GM23248 (cell line): ENCODE data around the gene CPA5. TPM values are rescaled to one million over a fixed set of nuclear protein-coding genes. Genes with fewer than 3 reads are reported as not detected.

ENCODE experiments used
- DNase-seq: peaks from one replicate; pipeline ENCODE4 v3.0.0-alpha.2; 2015
- H2AFZ ChIP-seq: fragments of 200-600 bp; sonication (generic); 2 replicates; pipeline ENCODE4 v1.6.1; 2016; ENCODE audit warnings: antibody characterized with exemption
- H3F3A ChIP-seq: fragments of 200-600 bp; sonication (generic); 2 replicates; pipeline ENCODE4 v1.6.1; 2016; ENCODE audit warnings: mild to moderate bottlenecking, antibody characterized with exemption, mixed run types; ENCODE audit not compliant: insufficient read depth
- H3K27ac ChIP-seq: fragments of 200-600 bp; sonication (generic); 2 replicates; pipeline ENCODE4 v1.5.1; 2016; ENCODE audit warnings: mild to moderate bottlenecking
- H3K27me3 ChIP-seq: fragments of 200-600 bp; sonication (generic); replicated peaks from 2 replicates; pipeline ENCODE4 v1.6.1; 2016; ENCODE audit warnings: mild to moderate bottlenecking; ENCODE audit not compliant: insufficient read depth
- H3K36me3 ChIP-seq: fragments of 200-600 bp; sonication (generic); 2 replicates; pipeline ENCODE4 v1.6.1; 2016; ENCODE audit warnings: low read depth, mild to moderate bottlenecking
- H3K4me1 ChIP-seq: fragments of 200-600 bp; sonication (generic); 2 replicates; pipeline ENCODE4 v1.6.1; 2016; ENCODE audit warnings: mild to moderate bottlenecking; ENCODE audit not compliant: insufficient read depth
- H3K4me2 ChIP-seq: fragments of 200-600 bp; sonication (generic); one replicate; pipeline ENCODE4 v1.6.1; 2016; ENCODE audit warnings: mild to moderate bottlenecking; ENCODE audit not compliant: unreplicated experiment
- H3K4me3 ChIP-seq: fragments of 200-600 bp; sonication (generic); 2 replicates; pipeline ENCODE4 v1.5.1; 2016; ENCODE audit warnings: mild to moderate bottlenecking
- H3K79me2 ChIP-seq: fragments of 200-600 bp; sonication (generic); 2 replicates; pipeline ENCODE4 v1.6.1; 2016; ENCODE audit warnings: mild to moderate bottlenecking; ENCODE audit not compliant: insufficient read depth
- H3K9ac ChIP-seq: fragments of 200-600 bp; sonication (generic); 2 replicates; pipeline ENCODE4 v1.6.1; 2016; ENCODE audit warnings: mild to moderate bottlenecking
- H3K9me2 ChIP-seq: fragments of 200-600 bp; sonication (generic); 2 replicates; pipeline ENCODE4 v1.6.1; 2016; ENCODE audit warnings: mixed run types, mild to moderate bottlenecking, moderate library complexity; ENCODE audit not compliant: insufficient read depth
- H3K9me3 ChIP-seq: fragments of 200-600 bp; sonication (generic); one replicate; pipeline ENCODE4 v1.6.1; 2017; ENCODE audit warnings: low read depth
- H4K20me1 ChIP-seq: fragments of 200-600 bp; sonication (generic); 2 replicates; pipeline ENCODE4 v1.6.0; 2016; ENCODE audit not compliant: insufficient read depth
- EZH2 ChIP-seq: fragments of 200-600 bp; sonication (generic); IDR thresholded peaks from 2 replicates; pipeline ENCODE4 v1.6.1; 2018; ENCODE audit warnings: antibody characterized with exemption, mild to moderate bottlenecking; ENCODE audit not compliant: insufficient read depth, poor library complexity, severe bottlenecking
- EZH2phosphoT487 ChIP-seq: fragments of 200-600 bp; sonication (generic); IDR thresholded peaks from 2 replicates; pipeline ENCODE4 v1.6.1; 2018; ENCODE audit warnings: antibody characterized with exemption, moderate library complexity, mild to moderate bottlenecking, low read depth; ENCODE audit not compliant: insufficient read depth
- WGBS, 2 experiments: methylation state at CpG; one replicate each; pipeline ENCODE4 v1.1.6; 2015 to 2017; ENCODE audit warnings: low lambda C conversion rate in 2 of 2, low coverage in 1 of 2; ENCODE audit errors: missing lambda C conversion rate in 2 of 2; 5-methylcytosine and 5-hydroxymethylcytosine counted together
- in situ Hi-C: fragments of 300-500 bp; cut with MboI; formaldehyde crosslinking; loops from 2 replicates; pipeline ENCODE4 v1.15.0; 2020
- polyA plus RNA-seq: library from polyadenylated mRNA; unstranded; fragments of >200 nt; fragmentation: Nextera tagmentation; extraction: Ambion mirVana; gene quantifications from 2 replicates; pipeline ENCODE4 v1.2.1, GENCODE V29; 2016
- total RNA-seq: library from RNA; depleted of rRNA; stranded (reverse); fragments of >200 nt; shearing (Covaris generic); gene quantifications from 2 replicates; pipeline ENCODE4 v1.2.3, GENCODE V29; 2014

CPA5 gene
- total and polyA plus RNA-seq, 2 experiments from 2014 or later: 0.23 TPM; not detected in 1

GRCh38 chr7:130369110-130369711 is 24.6 kb downstream of the CPA5 start:
- Histone ChIP-seq H3K4me2 (peak overlapping the region; percentile 6), H2AFZ (0 out of 2 replicates have a peak overlapping the region, but pooled peaks have one; percentile 4), H3K27me3 (no peaks in the 10 kb centered on the region), H4K20me1 (no peaks in the 10 kb centered on the region), H3K9ac (peak overlapping the region; percentile 13; the same call in 1 of the 2 replicates), H3K79me2 (no peaks in the 10 kb centered on the region), H3K4me3 (no peak overlapping the region), H3K4me1 (peaks cover 83% of the 10 kb centered on the region), H3K36me3 (no peaks in the 10 kb centered on the region), H3F3A (peaks cover 52% of the 10 kb centered on the region), H3K27ac (peak overlapping the region; percentile 50), H3K9me2 (no peaks in the 10 kb centered on the region), H3K9me3 (no peaks in the 10 kb centered on the region)
- in situ Hi-C loops: no loop called here
- DNase-seq: peak; percentile 84
- TF ChIP-seq EZH2 (no peak), EZH2phosphoT487 (no peak)
- 14% methylated on average over 10 of the region's 10 CpGs for WGBS, 2 experiments

- H2AFZ ChIP-seq: no peak overlapping the region
- TF ChIP-seq EZH2phosphoT487 (no peak), EZH2 (no peak)
- peak overlapping the region; percentile 50 for H3K27ac ChIP-seq
- no peaks in the 10 kb centered on the region for H3K9me2 ChIP-seq
- in situ Hi-C loops: no loop called here
- peaks cover 77% of the 10 kb centered on the region for H3K4me1 ChIP-seq
- H3K4me3 ChIP-seq: no peak overlapping the region
- peak overlapping the region; percentile 6 for H3K4me2 ChIP-seq
- H3K9ac ChIP-seq: 0 out of 2 replicates have a peak overlapping the region, but pooled peaks have one; percentile 4
- WGBS, 2 experiments: 49 to 54% methylated on average over 3 of the region's 3 CpGs
- no peaks in the 10 kb centered on the region for H3K27me3 ChIP-seq
- peaks cover 47% of the 10 kb centered on the region for H3F3A ChIP-seq
- no peaks in the 10 kb centered on the region for H3K79me2 ChIP-seq
- no peaks in the 10 kb centered on the region for H4K20me1 ChIP-seq
- DNase-seq: peak; percentile 46
- H3K36me3 ChIP-seq: no peaks in the 10 kb centered on the region
- no peaks in the 10 kb centered on the region for H3K9me3 ChIP-seq
Measured at GRCh38 chr7:130369831-130370550, 25.4 kb downstream of the CPA5 start.

- Histone ChIP-seq H3K79me2 (no peaks in the 10 kb centered on the region), H3F3A (peaks cover 41% of the 10 kb centered on the region), H4K20me1 (no peaks in the 10 kb centered on the region), H3K27me3 (no peaks in the 10 kb centered on the region), H2AFZ (no peak overlapping the region), H3K9me3 (no peaks in the 10 kb centered on the region), H3K36me3 (no peaks in the 10 kb centered on the region), H3K9ac (no peak overlapping the region), H3K4me2 (no peak overlapping the region), H3K27ac (no peak overlapping the region), H3K4me3 (no peak overlapping the region), H3K4me1 (peaks cover 66% of the 10 kb centered on the region), H3K9me2 (no peaks in the 10 kb centered on the region)
- TF ChIP-seq EZH2phosphoT487 (no peak), EZH2 (no peak)
- DNase-seq: peak; percentile 76
- in situ Hi-C loops: no loop called here
- WGBS, 2 experiments: 10 to 15% methylated on average over 3 of the region's 3 CpGs
Measured at GRCh38 chr7:130371046-130371445, 26.4 kb downstream of the CPA5 start.

- Histone ChIP-seq H3K4me1 (peaks cover 52% of the 10 kb centered on the region), H4K20me1 (no peaks in the 10 kb centered on the region), H3K27me3 (no peaks in the 10 kb centered on the region), H3K36me3 (no peaks in the 10 kb centered on the region), H3K9ac (peak overlapping the region; percentile 81), H3K4me2 (peak overlapping the region; percentile 58), H3K4me3 (no peak overlapping the region), H3F3A (peaks cover 41% of the 10 kb centered on the region), H3K79me2 (no peaks in the 10 kb centered on the region), H3K9me2 (no peaks in the 10 kb centered on the region), H2AFZ (peak overlapping the region; percentile 95; the same call in 1 of the 2 replicates), H3K27ac (peak overlapping the region; percentile 94), H3K9me3 (no peaks in the 10 kb centered on the region)
- in situ Hi-C loops: no loop called here
- 74 to 76% methylated on average over 11 of the region's 11 CpGs for WGBS, 2 experiments
- no peak for DNase-seq
- TF ChIP-seq EZH2phosphoT487 (no peak), EZH2 (no peak)
Measured at GRCh38 chr7:130372402-130373165, 28.0 kb downstream of the CPA5 start.
